ENCODE measurements around the gene LRRC37B. TPM values are rescaled to one million over a fixed set of nuclear protein-coding genes. Genes with fewer than 3 reads are reported as not detected.
"Not testable (repeated sequence)": the region's sequence is repeated elsewhere in the genome, so short reads cannot be mapped to it uniquely, and the experiment has no call there.

Gene LRRC37B
- polyA plus RNA-seq, 4 donors: 15.7 to 37.7 (median 22.6) TPM

GRCh38 chr17:32040246-32040645 is 33.1 kb downstream of the LRRC37B start:
- not testable (repeated sequence) for DNase-seq (ENCODE audit: low read depth in 4 of 4, low spot score in 2 of 4)

GRCh38 chr17:32041306-32041875 is 34.2 kb downstream of the LRRC37B start:
- DNase-seq (ENCODE audit: low read depth in 4 of 4, low spot score in 2 of 4): not testable (repeated sequence)

GRCh38 chr17:32042266-32042665 is 35.1 kb downstream of the LRRC37B start:
- not testable (repeated sequence) for DNase-seq (ENCODE audit: low read depth in 4 of 4, low spot score in 2 of 4)

GRCh38 chr17:32045611-32046010 is 38.4 kb downstream of the LRRC37B start:
- DNase-seq (ENCODE audit: low read depth in 4 of 4, low spot score in 2 of 4): not testable (repeated sequence)

GRCh38 chr17:32047663-32048062 is 40.5 kb downstream of the LRRC37B start:
- not testable (repeated sequence) for DNase-seq (ENCODE audit: low read depth in 4 of 4, low spot score in 2 of 4)

- not testable (repeated sequence) for DNase-seq (ENCODE audit: low read depth in 4 of 4, low spot score in 2 of 4)
Measured at GRCh38 chr17:32054985-32055384, 47.8 kb downstream of the LRRC37B start.

GRCh38 chr17:32055425-32055824 is 48.2 kb downstream of the LRRC37B start:
- not testable (repeated sequence) for DNase-seq (ENCODE audit: low read depth in 4 of 4, low spot score in 2 of 4)

GRCh38 chr17:32056500-32056899 is 49.3 kb downstream of the LRRC37B start:
- DNase-seq (ENCODE audit: low read depth in 4 of 4, low spot score in 2 of 4): not testable (repeated sequence)

- DNase-seq (ENCODE audit: low read depth in 4 of 4, low spot score in 2 of 4): not testable (repeated sequence)
Measured at GRCh38 chr17:32057460-32058105, 50.4 kb downstream of the LRRC37B start.

GRCh38 chr17:32060695-32061094 is 53.5 kb downstream of the LRRC37B start:
- DNase-seq (ENCODE audit: low read depth in 4 of 4, low spot score in 2 of 4): not testable (repeated sequence)

GRCh38 chr17:32061840-32062239 is 54.7 kb downstream of the LRRC37B start:
- DNase-seq (ENCODE audit: low read depth in 4 of 4, low spot score in 2 of 4): not testable (repeated sequence)

- not testable (repeated sequence) for DNase-seq (ENCODE audit: low read depth in 4 of 4, low spot score in 2 of 4)
Measured at GRCh38 chr17:32064091-32064490, 56.9 kb downstream of the LRRC37B start.

GRCh38 chr17:32066123-32066680 is 59.0 kb downstream of the LRRC37B start:
- DNase-seq (ENCODE audit: low read depth in 4 of 4, low spot score in 2 of 4): not testable (repeated sequence)

- DNase-seq (ENCODE audit: low read depth in 4 of 4, low spot score in 2 of 4): not testable (repeated sequence)
Measured at GRCh38 chr17:32066863-32067642, 59.9 kb downstream of the LRRC37B start.

- DNase-seq (ENCODE audit: low read depth in 4 of 4, low spot score in 2 of 4): not testable (repeated sequence)
Measured at GRCh38 chr17:32069067-32069466, 61.9 kb downstream of the LRRC37B start.

GRCh38 chr17:32071961-32072360 is 64.8 kb downstream of the LRRC37B start:
- not testable (repeated sequence) for DNase-seq (ENCODE audit: low read depth in 4 of 4, low spot score in 2 of 4)

GRCh38 chr17:32073131-32073530 is 65.9 kb downstream of the LRRC37B start:
- DNase-seq (ENCODE audit: low read depth in 4 of 4, low spot score in 2 of 4): not testable (repeated sequence)

- peak in 1 of 4 donors; percentile 47 for DNase-seq (ENCODE audit: low read depth in 4 of 4, low spot score in 2 of 4)
Measured at GRCh38 chr17:32079753-32080152, 72.6 kb downstream of the LRRC37B start.

GRCh38 chr17:32083550-32083979 is 76.4 kb downstream of the LRRC37B start:
- not testable (repeated sequence) for DNase-seq (ENCODE audit: low read depth in 4 of 4, low spot score in 2 of 4)

- peak in 2 of 4 donors; percentile 62 for DNase-seq (ENCODE audit: low read depth in 4 of 4, low spot score in 2 of 4)
Measured at GRCh38 chr17:32084003-32084941, 77.1 kb downstream of the LRRC37B start.

All from left renal cortex interstitium (tissue), 4 donors.